NCI-H146 (cell line): Measurements from ENCODE around the gene PRKAR2B.

Source experiments
- DNase-seq: peaks from one replicate; lab custom pipeline; 2025; lab: John Stamatoyannopoulos, UW

The PRKAR2B gene

GRCh38 chr7:107185716-107186115 is 141.2 kb downstream of the PRKAR2B start:
- DNase-seq, result no peak

- no peak for DNase-seq
Observed at GRCh38 chr7:107186240-107186639, 141.7 kb downstream of the PRKAR2B start.

GRCh38 chr7:107187774-107188173 is 143.3 kb downstream of the PRKAR2B start:
- no peak for DNase-seq

- no peak for DNase-seq
Observed at GRCh38 chr7:107190090-107190489, 145.6 kb downstream of the PRKAR2B start.

- DNase-seq, result no peak
Observed at GRCh38 chr7:107194052-107194451, 149.5 kb downstream of the PRKAR2B start.

- no peak for DNase-seq
Observed at GRCh38 chr7:107196834-107197610, 152.5 kb downstream of the PRKAR2B start.

GRCh38 chr7:107201795-107202450 is 157.4 kb downstream of the PRKAR2B start:
- DNase-seq, result peak; percentile 53

GRCh38 chr7:107203607-107204006 is 159.1 kb downstream of the PRKAR2B start:
- no peak for DNase-seq

- no peak for DNase-seq
Observed at GRCh38 chr7:107206136-107206535, 161.6 kb downstream of the PRKAR2B start.

- no peak for DNase-seq
Observed at GRCh38 chr7:107206706-107207105, 162.2 kb downstream of the PRKAR2B start.

GRCh38 chr7:107207459-107207858 is 163.0 kb downstream of the PRKAR2B start:
- DNase-seq, result no peak

GRCh38 chr7:107208024-107208521 is 163.6 kb downstream of the PRKAR2B start:
- DNase-seq, result no peak

GRCh38 chr7:107208563-107208962 is 164.1 kb downstream of the PRKAR2B start:
- DNase-seq, result no peak

GRCh38 chr7:107209565-107209964 is 165.1 kb downstream of the PRKAR2B start:
- DNase-seq, result no peak

GRCh38 chr7:107210400-107210799 is 165.9 kb downstream of the PRKAR2B start:
- DNase-seq, result no peak
